SKM-1 (cell line): Measurements from ENCODE around the gene DDR1.
"Not testable (repeated sequence)": the region's sequence is repeated elsewhere in the genome, so short reads cannot be mapped to it uniquely, and the experiment has no call there.

Experiments used
- DNase-seq: peaks from one replicate; lab custom pipeline; 2025; ENCODE audit not compliant: unreplicated experiment; lab: John Stamatoyannopoulos, UW

Gene DDR1

DNA sequence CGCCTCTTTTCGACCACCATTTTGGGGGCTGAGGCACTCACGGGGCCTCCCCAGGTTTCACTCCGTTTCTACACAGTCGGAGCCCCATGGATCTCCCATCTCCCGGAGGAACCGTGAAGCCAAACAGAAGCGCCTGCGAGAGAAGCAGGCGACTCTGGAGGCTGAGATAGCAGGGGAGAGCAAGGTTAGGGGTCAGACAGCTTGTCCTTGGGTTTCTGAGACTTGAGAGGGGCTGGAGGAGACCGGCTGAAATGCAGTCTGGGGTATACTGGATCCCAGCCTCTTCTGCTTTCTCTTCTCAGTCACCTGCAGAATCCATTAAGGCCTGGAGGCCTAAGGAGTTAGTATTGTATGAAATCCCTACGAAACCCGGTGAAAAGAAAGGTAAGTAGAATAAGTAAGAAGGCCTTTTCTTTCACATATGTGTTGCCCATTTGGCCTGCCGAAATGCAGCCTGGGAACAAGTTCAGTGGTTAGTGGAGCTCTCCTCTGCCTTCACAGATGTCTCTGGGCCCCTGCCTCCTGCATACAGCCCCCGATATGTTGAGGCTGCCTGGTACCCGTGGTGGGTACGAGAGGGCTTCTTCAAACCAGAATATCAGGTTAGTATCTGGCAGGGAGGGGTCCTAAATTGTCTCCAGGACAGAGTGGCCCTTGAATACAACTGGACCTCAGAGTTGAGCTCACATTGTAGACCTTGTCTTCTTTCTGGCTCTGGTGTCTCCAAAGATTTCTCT, 30.7 kb downstream of the DDR1 start:
- no peak for DNase-seq

DNA sequence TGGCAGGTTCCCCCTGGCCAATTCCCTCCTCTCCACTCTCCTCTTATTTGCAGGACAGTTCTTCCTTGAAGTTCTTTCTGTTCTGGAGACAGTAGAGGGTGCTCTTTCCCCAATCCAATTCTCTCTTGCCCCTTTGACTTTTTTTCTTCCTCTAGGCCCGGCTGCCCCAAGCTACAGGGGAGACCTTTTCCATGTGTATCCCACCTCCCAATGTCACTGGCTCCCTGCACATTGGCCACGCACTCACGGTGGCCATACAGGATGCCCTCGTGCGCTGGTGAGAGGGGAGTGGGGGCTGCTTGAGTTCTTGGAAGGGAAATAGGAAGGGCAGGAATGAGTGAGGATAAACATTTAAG, 31.2 kb downstream of the DDR1 start:
- DNase-seq: peak; percentile 25

DNA sequence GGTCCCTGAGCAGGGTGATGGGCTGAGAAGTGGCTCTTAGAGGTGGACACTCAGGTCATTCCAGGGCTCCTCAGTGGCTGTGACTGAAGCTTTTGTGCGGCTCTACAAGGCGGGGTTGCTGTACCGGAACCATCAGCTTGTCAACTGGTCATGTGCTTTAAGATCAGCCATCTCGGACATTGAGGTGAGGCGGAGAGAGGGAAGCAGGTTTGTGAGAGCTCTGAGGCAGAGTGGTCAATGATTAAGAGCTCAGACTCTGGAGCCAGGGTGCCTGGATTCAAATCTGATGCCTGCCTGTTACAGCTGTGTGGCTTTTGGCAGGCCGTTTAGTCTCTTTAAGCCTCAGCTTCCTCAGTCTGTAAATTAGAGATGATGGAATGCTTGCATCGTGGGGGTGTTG, 32.7 kb downstream of the DDR1 start:
- DNase-seq: no peak

DNA sequence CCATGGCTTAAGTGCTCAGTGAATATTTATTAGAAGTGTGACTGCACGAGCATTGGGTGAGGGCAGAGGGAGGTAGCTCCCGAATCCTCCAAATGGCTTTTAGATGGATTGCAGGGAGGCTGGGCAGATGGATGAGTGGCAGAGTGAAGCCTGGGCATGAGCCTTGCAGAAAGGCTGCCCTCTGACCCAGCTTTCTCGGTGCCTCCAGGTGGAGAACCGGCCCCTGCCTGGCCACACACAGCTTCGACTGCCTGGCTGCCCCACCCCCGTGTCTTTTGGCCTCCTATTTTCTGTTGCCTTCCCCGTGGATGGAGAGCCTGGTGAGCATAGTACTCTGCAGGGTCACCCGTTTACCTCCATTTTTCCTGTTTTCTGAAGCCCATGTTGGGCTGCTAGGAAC, 33.2 kb downstream of the DDR1 start:
- DNase-seq: no peak

DNA sequence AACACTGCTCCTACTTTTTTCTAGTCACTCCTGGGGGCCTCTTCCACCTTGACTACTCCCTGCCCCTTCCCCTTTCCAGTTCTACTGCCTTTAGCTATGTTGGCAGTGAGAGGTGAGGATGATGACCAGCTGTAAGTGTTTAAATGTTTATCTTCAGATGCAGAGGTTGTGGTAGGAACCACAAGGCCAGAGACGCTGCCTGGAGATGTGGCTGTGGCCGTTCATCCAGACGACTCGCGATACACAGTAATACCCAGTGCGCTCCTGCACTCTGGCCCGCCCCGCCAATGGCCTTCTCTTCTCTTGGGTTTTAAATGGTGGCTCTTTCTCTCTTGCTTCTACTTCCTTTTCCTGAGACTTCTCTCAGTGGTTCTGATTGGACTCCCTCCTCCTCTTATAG, 34.4 kb downstream of the DDR1 start:
- no peak for DNase-seq

DNA sequence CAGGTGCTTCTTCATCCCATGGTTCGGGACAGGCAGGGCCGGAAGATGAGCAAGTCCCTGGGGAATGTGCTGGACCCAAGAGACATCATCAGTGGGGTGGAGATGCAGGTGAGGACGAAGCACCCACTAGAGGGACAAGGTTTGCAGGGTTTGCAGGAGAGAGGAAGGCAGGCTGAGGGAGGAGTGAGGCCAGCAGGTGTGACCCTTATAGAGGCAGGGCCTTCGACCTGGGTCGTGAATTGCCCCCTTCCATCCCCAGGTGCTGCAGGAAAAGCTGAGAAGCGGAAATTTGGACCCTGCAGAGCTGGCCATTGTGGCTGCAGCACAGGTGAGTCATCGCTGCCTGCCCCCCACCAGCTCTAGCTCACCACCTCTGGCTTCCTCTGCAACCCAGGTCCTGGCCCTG, 38.1 kb downstream of the DDR1 start:
- no peak for DNase-seq

DNA sequence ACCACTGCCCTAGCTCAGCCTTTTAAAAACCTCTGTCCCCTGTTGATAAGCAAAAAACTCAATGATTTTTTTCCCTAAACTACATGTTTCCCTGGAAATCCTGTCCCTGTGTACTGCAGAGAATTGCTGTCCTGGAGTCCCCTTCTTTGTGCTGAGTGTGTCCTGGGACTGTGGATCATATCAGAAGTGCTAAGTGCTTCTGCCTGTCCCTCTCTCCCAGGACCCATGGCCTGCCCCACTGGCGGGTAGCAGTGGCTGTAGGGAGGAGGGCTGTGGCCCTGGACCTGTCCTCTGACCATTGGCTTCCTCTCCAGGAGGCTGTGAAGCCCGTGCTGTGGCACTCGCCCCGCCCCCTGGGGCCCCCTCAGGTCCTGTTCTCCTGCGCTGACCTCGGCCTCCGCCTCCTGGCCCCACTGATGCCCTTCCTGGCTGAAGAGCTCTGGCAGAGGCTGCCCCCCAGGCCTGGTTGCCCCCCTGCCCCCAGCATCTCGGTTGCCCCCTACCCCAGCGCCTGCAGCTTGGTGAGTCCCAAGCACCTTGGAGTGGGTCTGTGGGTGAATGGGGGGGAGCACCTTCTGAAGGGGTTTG, 39.8 kb downstream of the DDR1 start:
- DNase-seq: not testable (repeated sequence)

DNA sequence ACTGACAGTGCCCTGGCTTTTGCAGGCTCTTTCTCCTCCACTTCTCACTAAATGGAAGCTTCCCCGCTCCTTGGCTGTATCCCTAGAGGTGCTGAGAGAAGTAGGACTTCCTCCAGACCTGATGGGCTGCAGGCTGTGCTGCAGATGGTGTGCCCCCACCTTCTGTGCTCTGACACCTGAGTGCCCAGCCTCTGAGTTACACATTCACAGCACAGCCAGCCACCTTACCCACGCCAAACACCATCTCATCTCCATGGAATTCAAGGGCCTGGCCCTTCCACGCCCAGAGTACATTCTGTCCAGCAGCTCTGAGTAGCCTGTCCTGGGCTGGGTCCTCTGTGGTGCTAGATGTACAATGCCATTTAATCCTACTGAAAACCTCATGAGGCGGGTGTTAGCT, 42.3 kb downstream of the DDR1 start:
- DNase-seq: no peak

DNA sequence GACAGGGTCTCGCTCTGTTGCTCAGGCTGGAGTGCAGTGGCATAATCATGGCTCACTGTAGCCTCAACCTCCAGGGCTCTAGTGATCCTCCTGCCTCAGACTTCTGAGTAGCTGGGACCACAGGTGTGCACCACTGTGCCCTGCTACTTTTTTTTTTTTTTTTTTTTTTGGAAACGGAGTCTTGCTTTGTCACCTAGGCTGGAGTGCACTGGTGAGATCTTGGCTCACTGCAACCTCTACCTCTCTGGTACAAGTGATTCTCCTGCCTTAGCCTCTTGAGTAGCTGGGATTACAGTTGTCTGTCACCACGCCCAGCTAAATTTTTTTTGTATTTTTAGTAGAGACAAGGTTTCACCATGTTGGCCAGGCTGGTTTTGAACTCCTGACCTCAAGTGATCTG, 42.8 kb downstream of the DDR1 start:
- not testable (repeated sequence) for DNase-seq

DNA sequence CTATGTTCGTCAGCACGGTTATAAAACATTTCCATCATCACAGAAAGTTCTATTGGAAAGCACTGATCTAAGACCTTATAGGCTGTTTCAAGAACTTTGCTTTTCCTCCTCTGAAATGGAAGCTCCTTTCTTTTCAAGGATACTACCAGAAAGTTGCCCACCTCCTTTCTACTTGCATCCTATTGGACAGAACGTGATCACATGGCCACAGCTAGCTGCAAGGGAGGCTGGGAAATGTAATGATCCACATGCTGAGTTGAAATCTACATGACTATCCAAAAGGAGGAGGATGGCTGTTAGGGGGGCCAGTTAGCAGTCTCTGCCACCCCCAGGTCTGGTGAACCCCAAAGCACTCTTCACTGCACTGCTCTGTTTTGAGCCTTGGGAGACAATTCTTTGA, 44.4 kb downstream of the DDR1 start:
- DNase-seq: no peak

DNA sequence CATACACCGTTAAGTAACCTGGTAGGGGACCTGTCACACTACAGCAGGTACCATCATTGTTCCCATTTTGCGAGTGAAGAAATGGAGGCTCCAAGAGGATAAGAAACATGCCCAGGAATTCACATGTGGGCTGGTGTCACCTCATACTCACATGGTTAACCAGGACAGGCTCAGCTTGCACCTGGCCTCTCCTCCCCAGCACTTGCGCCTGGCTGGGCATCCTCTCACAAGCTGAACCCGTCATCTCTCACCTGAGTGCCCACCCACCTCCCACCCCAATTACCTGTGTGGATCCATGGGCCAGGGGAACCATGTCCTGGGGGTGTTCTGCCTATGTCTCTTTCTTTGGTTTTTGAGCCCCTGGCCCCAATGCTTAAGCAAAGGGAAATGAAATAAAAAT, 46.2 kb downstream of the DDR1 start:
- no peak for DNase-seq

DNA sequence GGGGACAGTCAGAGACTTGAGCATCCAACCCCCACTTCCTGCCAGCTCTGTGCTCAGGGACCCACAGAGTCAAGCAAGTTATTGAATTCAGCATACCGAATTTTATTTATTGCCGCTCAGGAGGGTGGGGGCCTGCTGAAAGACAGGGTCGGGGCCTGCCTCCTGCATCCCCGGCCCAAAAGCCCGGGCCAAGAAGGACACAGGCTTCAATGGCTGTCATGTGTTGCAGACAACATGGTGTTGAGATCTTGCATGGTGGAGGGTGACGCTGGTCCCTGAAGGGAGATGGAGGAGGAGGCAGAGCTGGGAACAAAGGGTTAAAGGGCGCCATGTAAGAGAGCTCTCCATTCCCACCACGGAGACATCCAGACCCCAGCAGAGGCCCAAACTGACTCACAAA, 47.0 kb downstream of the DDR1 start:
- no peak for DNase-seq

DNA sequence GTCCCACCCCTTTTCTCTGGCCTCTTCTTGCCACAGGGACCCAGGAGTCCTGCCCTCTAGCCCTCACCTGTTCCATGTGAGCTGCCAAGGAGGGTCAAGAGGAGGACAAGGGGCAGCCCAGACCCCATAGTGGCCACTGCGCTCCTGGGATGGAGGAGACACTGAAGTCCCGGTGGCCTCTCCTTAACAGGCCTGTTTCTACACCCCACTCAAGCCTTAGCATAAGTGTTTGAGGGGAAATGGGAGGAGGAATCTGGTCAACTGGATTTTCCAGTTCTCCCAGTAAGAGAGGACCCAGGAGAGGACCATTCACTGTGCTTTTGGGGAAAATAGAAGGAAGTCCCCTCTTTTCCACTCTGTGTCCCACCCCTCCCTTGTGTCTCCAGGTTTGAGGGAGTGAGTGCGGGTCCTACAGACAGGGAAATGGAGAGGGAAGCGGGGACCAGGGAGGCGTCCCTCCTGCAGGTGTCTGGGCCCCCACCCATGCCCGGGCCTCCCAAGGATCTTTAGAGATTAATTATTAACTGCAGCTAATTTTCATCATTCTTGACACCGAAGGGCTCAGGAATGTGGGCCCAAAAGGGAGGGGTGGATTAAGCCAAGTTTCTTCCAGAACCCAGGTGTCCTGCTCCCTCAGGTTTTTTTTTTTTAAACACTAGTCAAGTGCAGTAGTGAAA, 47.8 kb downstream of the DDR1 start, which contains the start of gene SFTA2:
SFTA2 (minus strand) TSS at position 202 of the 677 bp plus-strand sequence; CDS start at position 128, 74 bp downstream.
- no peak for DNase-seq

DNA sequence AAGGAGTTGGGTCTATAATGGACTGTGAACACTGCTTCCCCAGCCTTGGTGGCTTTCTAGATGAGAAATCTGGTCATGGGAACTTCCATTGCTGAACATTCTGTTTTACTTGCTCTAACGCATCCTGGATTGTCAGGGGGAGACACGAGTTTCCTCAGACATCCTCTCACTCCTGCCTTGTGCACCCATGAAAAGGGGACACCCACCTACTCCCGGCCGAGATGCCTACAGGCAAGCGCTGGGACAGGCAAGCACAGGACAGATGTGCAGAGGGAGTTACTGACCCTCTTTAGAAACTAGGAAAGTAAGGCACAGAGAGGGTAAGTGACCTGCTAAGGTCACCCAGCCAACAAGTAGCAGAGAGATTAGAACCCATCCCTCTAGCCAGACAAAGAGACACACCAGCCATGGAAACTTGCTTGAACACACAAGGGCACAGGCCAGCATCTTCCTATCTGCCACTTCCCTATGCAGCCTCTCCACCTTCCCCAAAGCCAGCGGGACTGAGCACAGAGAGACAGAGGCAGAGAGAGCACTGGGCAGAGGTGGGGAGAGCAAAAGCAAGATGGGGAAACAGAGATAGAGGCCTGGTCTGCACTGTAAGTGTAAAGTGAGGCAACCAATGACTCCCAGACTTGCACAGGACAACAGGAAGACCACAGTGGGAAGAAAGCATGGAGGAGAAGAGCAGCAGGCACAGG, 48.5 kb downstream of the DDR1 start:
- DNase-seq: no peak

DNA sequence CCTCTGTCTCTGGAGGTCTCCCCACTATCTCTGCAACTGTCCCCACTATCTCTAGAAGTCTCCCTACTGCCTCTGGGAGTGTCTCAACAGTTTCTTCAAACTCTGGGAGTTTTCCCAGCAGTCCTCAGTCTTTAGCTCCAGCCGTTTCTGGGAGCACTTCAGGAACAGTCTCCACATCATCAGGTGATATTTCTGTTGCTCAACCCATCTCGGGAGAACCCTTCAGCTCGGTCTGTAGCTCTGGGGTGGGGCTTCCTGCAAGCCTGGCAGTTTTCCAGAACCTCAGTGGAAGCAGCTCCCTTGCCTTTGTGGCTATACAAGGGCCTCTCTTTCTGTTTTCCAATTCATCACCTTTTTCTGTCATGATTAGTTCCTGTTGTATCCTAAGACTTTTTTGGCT, 50.7 kb downstream of the DDR1 start:
- no peak for DNase-seq

DNA sequence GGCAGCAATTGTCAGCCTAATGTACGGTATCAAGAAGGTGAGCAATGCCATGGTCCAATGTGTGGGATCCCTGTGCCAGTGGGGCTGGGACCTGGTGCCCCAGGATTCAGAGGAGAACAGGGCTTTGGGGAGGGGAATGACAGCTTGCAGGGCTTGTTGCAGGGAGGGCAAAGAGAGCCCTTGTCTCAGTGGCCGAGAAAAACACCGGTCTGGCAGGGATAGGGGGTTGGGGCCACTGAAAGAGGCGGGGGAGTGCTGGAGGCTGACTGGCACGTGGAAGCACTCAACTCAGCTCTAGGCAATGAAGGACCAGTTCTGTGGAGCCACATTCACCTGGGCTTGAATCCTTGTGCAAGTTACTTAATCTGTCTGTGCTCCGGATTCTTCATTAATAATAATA, 52.9 kb downstream of the DDR1 start:
- DNase-seq: no peak

DNA sequence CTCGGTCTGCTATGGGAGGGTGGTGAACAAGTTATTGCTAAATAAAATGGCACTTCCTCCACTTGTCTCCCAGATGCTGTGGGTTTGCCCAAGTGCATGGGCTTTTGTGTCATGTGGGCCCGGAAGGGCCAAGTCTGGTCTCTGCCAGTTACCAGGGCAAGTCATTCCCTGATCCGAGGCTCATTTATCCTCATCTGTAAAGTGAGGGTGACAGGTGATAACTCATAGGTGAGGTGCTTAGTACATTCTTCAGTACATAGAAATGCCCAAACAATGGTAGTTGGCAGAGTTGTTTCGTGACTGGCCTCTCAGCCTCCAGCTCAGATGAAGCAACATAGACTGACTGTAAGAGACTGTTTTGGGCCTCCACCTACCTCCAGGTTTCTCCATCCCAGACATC, 54.4 kb downstream of the DDR1 start:
- DNase-seq: no peak

DNA sequence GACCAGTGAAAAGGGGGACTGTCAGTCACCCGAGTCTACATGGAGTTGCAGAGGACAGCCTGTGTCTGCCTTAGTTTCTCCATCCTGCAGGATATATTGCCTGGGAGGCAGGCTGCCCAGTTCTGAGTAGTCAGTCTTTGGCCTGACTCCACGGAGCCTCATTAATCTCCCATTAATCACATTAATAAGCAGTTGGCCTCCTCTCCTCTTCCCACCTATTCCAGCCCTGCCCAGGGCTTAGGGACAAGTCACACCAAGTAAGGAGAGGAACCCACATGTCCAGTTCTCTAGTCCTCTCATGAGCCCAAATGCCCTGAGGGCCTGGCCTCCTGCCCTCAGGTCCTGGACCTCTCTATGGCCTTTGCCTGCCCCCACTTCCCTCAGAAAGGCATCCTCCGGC, 55.2 kb downstream of the DDR1 start:
- no peak for DNase-seq

DNA sequence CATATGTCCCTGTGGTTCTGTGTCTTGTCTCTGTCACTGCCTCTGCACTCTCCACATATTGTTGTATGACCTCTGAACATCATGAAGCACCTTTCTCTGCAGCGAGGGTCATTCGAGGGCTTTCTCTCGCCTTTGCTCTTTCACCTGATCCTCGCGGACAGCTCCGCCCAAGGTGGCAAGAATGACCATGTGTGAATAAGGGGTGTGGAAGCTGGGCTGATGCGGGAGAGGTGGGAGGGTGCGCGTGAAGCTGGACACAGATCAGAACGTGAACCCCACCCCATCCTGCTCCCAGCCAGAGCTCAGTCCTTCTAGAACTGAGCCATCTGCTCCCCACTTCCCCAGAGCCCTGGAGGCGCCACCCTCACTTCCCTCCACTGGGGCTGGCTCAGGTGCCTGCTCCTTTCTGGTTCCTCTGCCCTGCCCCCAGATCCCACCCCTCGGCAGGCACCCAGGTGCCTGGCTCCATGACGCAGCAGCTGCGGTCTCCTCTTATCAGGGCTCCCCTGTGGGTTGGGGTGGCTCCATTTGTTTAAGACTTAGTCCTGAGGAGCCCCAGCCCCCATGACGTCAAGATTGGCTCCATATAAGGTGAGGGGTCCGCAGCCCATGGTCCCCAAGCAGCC, 56.2 kb downstream of the DDR1 start, which contains the start of gene MUCL3:
MUCL3 (plus strand) TSS at position 613 of the 626 bp plus-strand sequence. CDS start 27 bp downstream, outside the sequence.
- DNase-seq: no peak

DNA sequence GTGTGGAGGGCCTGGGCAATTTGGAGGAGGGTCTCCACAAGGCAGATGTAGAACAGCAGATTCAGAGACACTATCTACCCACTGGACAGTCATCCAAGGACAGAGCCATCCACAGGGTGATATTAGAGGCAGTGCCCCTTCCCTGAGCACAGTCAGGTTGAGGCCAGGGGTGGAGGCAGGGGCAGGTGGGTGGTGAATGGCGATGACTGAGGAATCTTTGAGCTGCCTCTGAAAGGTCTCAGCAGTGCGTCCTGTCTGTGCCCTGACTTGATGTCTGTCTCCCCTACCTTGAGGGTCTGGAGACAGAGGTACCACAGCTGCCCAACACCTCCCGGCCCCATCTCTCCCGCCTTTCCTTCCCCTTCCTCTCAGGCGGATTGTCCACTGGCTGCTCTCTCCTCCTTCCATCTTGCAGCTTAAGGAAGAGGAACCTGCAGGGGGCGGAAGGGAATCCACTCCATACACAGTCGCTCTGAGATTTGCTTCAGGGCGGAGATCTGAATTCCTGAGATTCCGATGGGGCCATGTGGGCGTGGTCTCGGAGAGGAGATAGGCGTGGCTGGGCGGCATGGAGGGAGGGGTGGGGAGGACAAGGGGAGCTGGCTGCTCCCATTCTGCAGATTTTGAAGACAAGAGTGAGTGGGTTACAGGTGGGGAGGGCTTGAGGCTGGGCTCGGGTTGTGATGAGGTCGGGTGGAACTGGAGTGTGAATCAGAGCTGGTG, 58.2 kb downstream of the DDR1 start:
- no peak for DNase-seq

DNA sequence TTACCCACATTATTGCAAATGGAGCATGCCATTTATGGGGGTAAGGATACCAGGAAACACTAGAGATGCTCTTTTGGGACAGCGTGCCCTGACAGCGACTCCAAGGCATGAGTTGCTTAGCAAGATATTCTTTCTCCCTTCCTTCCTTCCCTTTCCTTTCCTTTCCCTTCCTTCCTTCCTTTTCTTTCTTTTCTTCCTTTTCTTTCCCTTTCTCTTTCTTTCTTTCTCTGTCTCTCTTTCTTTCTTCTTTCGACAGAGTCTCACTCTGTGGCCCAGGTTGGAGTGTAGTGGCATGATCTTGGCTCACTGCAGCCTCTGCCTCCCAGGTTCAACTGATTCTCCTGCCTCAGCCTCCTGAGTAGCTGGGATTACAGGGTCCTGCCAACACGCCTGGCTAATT, 59.7 kb downstream of the DDR1 start:
- DNase-seq: no peak
